Measurements from ENCODE around the gene CNTNAP2. TPM values are rescaled to one million over a fixed set of nuclear protein-coding genes. Genes with fewer than 3 reads are reported as not detected.

CNTNAP2 gene
- total and polyA plus RNA-seq, 4 donors: 0.14 to 2.3 (median 1.1) TPM

DNA sequence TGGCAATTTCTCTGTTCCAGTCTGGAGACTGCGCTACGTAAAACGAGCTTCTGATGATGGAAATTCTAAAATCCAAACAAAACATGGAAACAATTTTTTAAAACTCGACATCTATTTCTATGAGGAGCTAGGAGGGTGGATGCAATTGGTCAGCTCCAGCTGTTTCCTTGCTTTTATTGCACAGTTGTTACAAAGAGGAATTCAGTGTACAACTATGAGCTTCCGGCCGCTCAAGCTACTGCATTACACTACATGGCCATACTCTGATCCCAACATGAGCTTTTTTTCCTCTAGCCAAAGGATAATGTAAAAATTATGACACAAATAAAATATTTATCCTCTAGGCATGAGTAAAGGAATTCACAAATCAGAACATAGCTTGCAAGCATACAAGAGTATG lies 2070.9 kb downstream of the CNTNAP2 start (continued):
- TF ChIP-seq, protein P1, sequence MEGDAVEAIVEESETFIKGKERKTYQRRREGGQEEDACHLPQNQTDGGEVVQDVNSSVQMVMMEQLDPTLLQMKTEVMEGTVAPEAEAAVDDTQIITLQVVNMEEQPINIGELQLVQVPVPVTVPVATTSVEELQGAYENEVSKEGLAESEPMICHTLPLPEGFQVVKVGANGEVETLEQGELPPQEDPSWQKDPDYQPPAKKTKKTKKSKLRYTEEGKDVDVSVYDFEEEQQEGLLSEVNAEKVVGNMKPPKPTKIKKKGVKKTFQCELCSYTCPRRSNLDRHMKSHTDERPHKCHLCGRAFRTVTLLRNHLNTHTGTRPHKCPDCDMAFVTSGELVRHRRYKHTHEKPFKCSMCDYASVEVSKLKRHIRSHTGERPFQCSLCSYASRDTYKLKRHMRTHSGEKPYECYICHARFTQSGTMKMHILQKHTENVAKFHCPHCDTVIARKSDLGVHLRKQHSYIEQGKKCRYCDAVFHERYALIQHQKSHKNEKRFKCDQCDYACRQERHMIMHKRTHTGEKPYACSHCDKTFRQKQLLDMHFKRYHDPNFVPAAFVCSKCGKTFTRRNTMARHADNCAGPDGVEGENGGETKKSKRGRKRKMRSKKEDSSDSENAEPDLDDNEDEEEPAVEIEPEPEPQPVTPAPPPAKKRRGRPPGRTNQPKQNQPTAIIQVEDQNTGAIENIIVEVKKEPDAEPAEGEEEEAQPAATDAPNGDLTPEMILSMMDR (IDR thresholded peaks at IDR 0.05; ENCODE audit: low read depth, low read length, missing input control): no peak

DNA sequence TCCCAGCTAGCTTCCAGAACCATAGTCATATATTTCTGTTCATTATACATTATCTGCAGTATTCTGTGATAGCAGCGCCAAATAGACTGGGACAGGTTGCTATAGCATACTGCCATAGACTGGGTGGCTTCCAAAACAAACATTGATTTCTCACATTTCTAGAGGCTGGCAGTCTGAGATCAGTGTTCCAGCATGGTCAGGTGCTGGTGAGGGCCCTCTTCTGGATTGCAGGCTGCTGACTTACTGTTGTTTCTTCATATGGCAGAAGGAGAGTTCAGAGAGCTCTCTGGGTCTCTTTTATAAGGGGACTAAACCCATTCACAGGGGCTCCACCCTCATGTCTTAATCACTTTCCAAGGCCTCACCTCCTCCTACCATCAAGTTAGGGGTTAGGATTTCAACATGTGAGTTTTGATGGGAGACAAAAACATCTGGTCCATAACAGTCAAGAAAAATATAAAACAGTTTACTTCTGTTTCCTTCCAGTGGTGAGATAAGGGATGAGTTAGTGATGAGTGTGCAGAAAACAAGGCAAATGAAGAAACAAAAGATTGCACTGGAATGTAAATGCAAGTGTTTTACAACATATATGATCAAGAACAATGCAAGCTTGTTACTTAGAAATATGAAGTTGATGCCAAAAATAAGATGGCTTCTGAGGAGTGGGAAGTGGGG lies 2074.9 kb downstream of the CNTNAP2 start:
- TF ChIP-seq EGR1 (IDR thresholded peaks at IDR 0.05; ENCODE audit: low read depth in 2 of 2) (no peak), FOXA2 (IDR thresholded peaks at IDR 0.05) (no peak), SP1 (IDR thresholded peaks at IDR 0.05) (no peak), NR2F2 (IDR thresholded peaks at IDR 0.05) (no peak), GABPA (IDR thresholded peaks at IDR 0.05 in 1 of 2, conservative IDR thresholded peaks at IDR 0.05 in 1 of 2) (no peak), HNF4A (conservative IDR thresholded peaks at IDR 0.05) (no peak)
- TF ChIP-seq, protein P2, sequence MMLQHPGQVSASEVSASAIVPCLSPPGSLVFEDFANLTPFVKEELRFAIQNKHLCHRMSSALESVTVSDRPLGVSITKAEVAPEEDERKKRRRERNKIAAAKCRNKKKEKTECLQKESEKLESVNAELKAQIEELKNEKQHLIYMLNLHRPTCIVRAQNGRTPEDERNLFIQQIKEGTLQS (IDR thresholded peaks at IDR 0.05): no peak
- WGBS: 89% methylated on average over 1 of the region's 1 CpG
- no peak for DNase-seq (ENCODE audit: low spot score)

DNA sequence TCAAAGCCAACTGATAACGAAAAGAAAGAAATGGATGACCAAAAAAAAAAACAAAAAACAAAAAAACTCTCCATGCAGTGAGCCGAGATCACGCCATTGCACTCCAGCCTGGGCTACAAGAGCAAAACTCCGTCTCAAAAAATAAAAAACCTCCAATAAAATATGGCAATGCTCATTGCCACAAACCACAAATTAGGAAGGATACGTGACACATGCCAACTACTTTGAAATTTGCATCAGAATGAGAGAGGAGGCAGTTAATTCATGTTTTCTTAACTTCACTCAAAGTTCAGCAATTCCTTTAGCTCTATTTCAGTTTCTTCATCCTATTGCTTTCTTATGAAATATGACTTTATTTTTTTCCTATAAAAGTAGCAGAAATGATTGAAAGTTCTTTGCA lies 2075.9 kb downstream of the CNTNAP2 start:
- no peak for TF ChIP-seq HNF4G (IDR thresholded peaks at IDR 0.05)
- TF ChIP-seq FOXA1 (IDR thresholded peaks at IDR 0.05): no peak
- TF ChIP-seq GABPA (IDR thresholded peaks at IDR 0.05 in 1 of 2, conservative IDR thresholded peaks at IDR 0.05 in 1 of 2): no peak
- TF ChIP-seq, protein P2 (IDR thresholded peaks at IDR 0.05): no peak
- TF ChIP-seq, protein P1 (IDR thresholded peaks at IDR 0.05; ENCODE audit: low read depth, low read length, missing input control): no peak
- TF ChIP-seq HNF4A (conservative IDR thresholded peaks at IDR 0.05): no peak
- TF ChIP-seq YY1 (IDR thresholded peaks at IDR 0.05): no peak
- TF ChIP-seq SP1 (IDR thresholded peaks at IDR 0.05): no peak
- TF ChIP-seq, protein P3, sequence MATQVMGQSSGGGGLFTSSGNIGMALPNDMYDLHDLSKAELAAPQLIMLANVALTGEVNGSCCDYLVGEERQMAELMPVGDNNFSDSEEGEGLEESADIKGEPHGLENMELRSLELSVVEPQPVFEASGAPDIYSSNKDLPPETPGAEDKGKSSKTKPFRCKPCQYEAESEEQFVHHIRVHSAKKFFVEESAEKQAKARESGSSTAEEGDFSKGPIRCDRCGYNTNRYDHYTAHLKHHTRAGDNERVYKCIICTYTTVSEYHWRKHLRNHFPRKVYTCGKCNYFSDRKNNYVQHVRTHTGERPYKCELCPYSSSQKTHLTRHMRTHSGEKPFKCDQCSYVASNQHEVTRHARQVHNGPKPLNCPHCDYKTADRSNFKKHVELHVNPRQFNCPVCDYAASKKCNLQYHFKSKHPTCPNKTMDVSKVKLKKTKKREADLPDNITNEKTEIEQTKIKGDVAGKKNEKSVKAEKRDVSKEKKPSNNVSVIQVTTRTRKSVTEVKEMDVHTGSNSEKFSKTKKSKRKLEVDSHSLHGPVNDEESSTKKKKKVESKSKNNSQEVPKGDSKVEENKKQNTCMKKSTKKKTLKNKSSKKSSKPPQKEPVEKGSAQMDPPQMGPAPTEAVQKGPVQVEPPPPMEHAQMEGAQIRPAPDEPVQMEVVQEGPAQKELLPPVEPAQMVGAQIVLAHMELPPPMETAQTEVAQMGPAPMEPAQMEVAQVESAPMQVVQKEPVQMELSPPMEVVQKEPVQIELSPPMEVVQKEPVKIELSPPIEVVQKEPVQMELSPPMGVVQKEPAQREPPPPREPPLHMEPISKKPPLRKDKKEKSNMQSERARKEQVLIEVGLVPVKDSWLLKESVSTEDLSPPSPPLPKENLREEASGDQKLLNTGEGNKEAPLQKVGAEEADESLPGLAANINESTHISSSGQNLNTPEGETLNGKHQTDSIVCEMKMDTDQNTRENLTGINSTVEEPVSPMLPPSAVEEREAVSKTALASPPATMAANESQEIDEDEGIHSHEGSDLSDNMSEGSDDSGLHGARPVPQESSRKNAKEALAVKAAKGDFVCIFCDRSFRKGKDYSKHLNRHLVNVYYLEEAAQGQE (IDR thresholded peaks at IDR 0.05): no peak
- TF ChIP-seq, protein P4, sequence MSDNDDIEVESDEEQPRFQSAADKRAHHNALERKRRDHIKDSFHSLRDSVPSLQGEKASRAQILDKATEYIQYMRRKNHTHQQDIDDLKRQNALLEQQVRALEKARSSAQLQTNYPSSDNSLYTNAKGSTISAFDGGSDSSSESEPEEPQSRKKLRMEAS (IDR thresholded peaks at IDR 0.05): no peak
- no peak for TF ChIP-seq TAF1 (conservative IDR thresholded peaks at IDR 0.05)
- TF ChIP-seq JUND (IDR thresholded peaks at IDR 0.05): no peak
- Histone ChIP-seq H3K9ac (ENCODE audit: low read depth in 1 of 2, low read length in 2 of 2) (no peak overlapping the region), H3K4me3 (ENCODE audit: low read depth in 1 of 3, low read length in 3 of 3) (no peak overlapping the region), H3K36me3 (ENCODE audit: control insufficient read depth in 4 of 4, insufficient read depth in 3 of 4, low read depth in 1 of 4, low read length in 3 of 4) (no peaks in the 10 kb centered on the region), H3K27me3 (ENCODE audit: control insufficient read depth in 4 of 4, insufficient read depth in 4 of 4, low read length in 3 of 4) (peaks cover 0 to 2% (median 0%) of the 10 kb centered on the region in 4 donors), H3K4me1 (ENCODE audit: control insufficient read depth in 4 of 4, insufficient read depth in 4 of 4, low read length in 3 of 4) (no peaks in the 10 kb centered on the region), H3K9me3 (ENCODE audit: control insufficient read depth in 4 of 4, low read length in 3 of 4) (no peaks in the 10 kb centered on the region), H3K27ac (ENCODE audit: low read depth in 1 of 2, low read length in 2 of 2) (no peak overlapping the region)
- WGBS: 80% methylated on average over 5 of the region's 5 CpGs
- DNase-seq (ENCODE audit: low spot score): no peak

More for the DNA sequence above, 2074.9 kb downstream of the CNTNAP2 start:
- Histone ChIP-seq H3K9me3 (ENCODE audit: control insufficient read depth in 4 of 4, low read length in 3 of 4) (no peaks in the 10 kb centered on the region), H3K4me3 (ENCODE audit: low read depth in 1 of 3, low read length in 3 of 3) (no peak overlapping the region), H3K36me3 (ENCODE audit: control insufficient read depth in 4 of 4, insufficient read depth in 3 of 4, low read depth in 1 of 4, low read length in 3 of 4) (no peaks in the 10 kb centered on the region), H3K4me1 (ENCODE audit: control insufficient read depth in 4 of 4, insufficient read depth in 4 of 4, low read length in 3 of 4) (no peaks in the 10 kb centered on the region), H3K27ac (ENCODE audit: low read depth in 1 of 2, low read length in 2 of 2) (no peak overlapping the region), H3K9ac (ENCODE audit: low read depth in 1 of 2, low read length in 2 of 2) (no peak overlapping the region), H3K27me3 (ENCODE audit: control insufficient read depth in 4 of 4, insufficient read depth in 4 of 4, low read length in 3 of 4) (peaks cover 0 to 2% (median 0%) of the 10 kb centered on the region in 4 donors)
